Measurements from ENCODE around the gene MAN1A1.
"Not testable (repeated sequence)": the region's sequence is repeated elsewhere in the genome, so short reads cannot be mapped to it uniquely, and the experiment has no call there.

The MAN1A1 gene

GRCh38 chr6:119349361-119350201 is at the start of gene MAN1A1:
MAN1A1 (minus strand) TSS chr6:119349761; CDS start chr6:119349065, 696 bp downstream.
- peak; percentile 96 for DNase-seq (ENCODE audit: low read depth, low spot score)

GRCh38 chr6:119395192-119395591 is 45.6 kb upstream of the MAN1A1 start:
- no peak for DNase-seq (ENCODE audit: low read depth, low spot score)

- peak; percentile 28 for DNase-seq (ENCODE audit: low read depth, low spot score)
Observed at GRCh38 chr6:119390247-119390793, 40.8 kb upstream of the MAN1A1 start.

- DNase-seq (ENCODE audit: low read depth, low spot score): no peak
Observed at GRCh38 chr6:119385994-119386393, 36.4 kb upstream of the MAN1A1 start.

- peak; percentile 5 for DNase-seq (ENCODE audit: low read depth, low spot score)
Observed at GRCh38 chr6:119384444-119384843, 34.9 kb upstream of the MAN1A1 start.

- DNase-seq (ENCODE audit: low read depth, low spot score): no peak
Observed at GRCh38 chr6:119379809-119380208, 30.2 kb upstream of the MAN1A1 start.

GRCh38 chr6:119377043-119377442 is 27.5 kb upstream of the MAN1A1 start:
- not testable (repeated sequence) for DNase-seq (ENCODE audit: low read depth, low spot score)

GRCh38 chr6:119370080-119370479 is 20.5 kb upstream of the MAN1A1 start:
- no peak for DNase-seq (ENCODE audit: low read depth, low spot score)

- no peak for DNase-seq (ENCODE audit: low read depth, low spot score)
Observed at GRCh38 chr6:119368921-119369320, 19.4 kb upstream of the MAN1A1 start.

- DNase-seq (ENCODE audit: low read depth, low spot score): no peak
Observed at GRCh38 chr6:119361209-119361608, 11.6 kb upstream of the MAN1A1 start.

GRCh38 chr6:119360262-119360915 is 10.8 kb upstream of the MAN1A1 start:
- no peak for DNase-seq (ENCODE audit: low read depth, low spot score)

- no peak for DNase-seq (ENCODE audit: low read depth, low spot score)
Observed at GRCh38 chr6:119355890-119356289, 6.3 kb upstream of the MAN1A1 start.

GRCh38 chr6:119355157-119355556 is 5.6 kb upstream of the MAN1A1 start:
- no peak for DNase-seq (ENCODE audit: low read depth, low spot score)

- no peak for DNase-seq (ENCODE audit: low read depth, low spot score)
Observed at GRCh38 chr6:119353696-119354095, 4.1 kb upstream of the MAN1A1 start.

GRCh38 chr6:119352001-119352400 is 2.4 kb upstream of the MAN1A1 start:
- no peak for DNase-seq (ENCODE audit: low read depth, low spot score)

GRCh38 chr6:119350952-119351372 is 1.4 kb upstream of the MAN1A1 start:
- peak; percentile 55 for DNase-seq (ENCODE audit: low read depth, low spot score)

GRCh38 chr6:119350202-119350951 is 816 bp upstream of the MAN1A1 start:
- DNase-seq (ENCODE audit: low read depth, low spot score): peak; percentile 66

GRCh38 chr6:119348748-119349360 is 707 bp downstream of the MAN1A1 start:
- DNase-seq (ENCODE audit: low read depth, low spot score): peak; percentile 65

GRCh38 chr6:119348096-119348747 is 1.3 kb downstream of the MAN1A1 start:
- DNase-seq (ENCODE audit: low read depth, low spot score): no peak

- DNase-seq (ENCODE audit: low read depth, low spot score): no peak
Observed at GRCh38 chr6:119347466-119348095, 2.0 kb downstream of the MAN1A1 start.

Data from astrocyte of the hippocampus (primary cell).